Measurements from ENCODE around the gene KIAA2012.

KIAA2012 gene

DNA sequence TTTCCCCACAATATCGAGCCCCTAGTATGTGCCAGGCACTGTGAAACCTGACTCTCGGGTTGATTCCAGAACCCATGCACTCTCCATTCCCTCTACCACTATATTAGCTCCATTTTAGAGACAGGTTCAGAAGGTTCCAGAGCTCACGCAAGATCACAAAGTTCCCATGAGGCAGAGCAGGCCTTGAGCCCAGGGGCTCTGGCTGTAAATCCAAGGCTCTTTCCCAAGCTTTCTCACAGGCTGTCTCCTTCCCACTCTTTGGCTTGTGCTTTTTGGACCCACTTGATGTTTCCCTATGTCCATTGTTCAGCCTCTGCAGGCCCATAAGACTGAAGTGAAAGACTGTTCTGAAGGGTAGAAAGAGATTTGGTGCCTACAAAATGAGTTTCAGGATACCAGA is 15.7 kb downstream of the KIAA2012 start (continued):
- TF ChIP-seq, protein P1, sequence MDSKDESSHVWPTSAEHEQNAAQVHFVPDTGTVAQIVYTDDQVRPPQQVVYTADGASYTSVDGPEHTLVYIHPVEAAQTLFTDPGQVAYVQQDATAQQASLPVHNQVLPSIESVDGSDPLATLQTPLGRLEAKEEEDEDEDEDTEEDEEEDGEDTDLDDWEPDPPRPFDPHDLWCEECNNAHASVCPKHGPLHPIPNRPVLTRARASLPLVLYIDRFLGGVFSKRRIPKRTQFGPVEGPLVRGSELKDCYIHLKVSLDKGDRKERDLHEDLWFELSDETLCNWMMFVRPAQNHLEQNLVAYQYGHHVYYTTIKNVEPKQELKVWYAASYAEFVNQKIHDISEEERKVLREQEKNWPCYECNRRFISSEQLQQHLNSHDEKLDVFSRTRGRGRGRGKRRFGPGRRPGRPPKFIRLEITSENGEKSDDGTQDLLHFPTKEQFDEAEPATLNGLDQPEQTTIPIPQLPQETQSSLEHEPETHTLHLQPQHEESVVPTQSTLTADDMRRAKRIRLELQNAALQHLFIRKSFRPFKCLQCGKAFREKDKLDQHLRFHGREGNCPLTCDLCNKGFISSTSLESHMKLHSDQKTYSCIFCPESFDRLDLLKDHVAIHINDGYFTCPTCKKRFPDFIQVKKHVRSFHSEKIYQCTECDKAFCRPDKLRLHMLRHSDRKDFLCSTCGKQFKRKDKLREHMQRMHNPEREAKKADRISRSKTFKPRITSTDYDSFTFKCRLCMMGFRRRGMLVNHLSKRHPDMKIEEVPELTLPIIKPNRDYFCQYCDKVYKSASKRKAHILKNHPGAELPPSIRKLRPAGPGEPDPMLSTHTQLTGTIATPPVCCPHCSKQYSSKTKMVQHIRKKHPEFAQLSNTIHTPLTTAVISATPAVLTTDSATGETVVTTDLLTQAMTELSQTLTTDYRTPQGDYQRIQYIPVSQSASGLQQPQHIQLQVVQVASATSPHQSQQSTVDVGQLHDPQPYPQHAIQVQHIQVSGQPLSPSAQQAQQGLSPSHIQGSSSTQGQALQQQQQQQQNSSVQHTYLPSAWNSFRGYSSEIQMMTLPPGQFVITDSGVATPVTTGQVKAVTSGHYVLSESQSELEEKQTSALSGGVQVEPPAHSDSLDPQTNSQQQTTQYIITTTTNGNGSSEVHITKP (tag by site-specific recombination; IDR thresholded peaks at IDR 0.05), result no peak
- TF ChIP-seq, protein P2, sequence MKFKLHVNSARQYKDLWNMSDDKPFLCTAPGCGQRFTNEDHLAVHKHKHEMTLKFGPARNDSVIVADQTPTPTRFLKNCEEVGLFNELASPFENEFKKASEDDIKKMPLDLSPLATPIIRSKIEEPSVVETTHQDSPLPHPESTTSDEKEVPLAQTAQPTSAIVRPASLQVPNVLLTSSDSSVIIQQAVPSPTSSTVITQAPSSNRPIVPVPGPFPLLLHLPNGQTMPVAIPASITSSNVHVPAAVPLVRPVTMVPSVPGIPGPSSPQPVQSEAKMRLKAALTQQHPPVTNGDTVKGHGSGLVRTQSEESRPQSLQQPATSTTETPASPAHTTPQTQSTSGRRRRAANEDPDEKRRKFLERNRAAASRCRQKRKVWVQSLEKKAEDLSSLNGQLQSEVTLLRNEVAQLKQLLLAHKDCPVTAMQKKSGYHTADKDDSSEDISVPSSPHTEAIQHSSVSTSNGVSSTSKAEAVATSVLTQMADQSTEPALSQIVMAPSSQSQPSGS (tag by site-specific recombination; IDR thresholded peaks at IDR 0.05; ENCODE audit: low read depth), result no peak
- TF ChIP-seq, protein P3, sequence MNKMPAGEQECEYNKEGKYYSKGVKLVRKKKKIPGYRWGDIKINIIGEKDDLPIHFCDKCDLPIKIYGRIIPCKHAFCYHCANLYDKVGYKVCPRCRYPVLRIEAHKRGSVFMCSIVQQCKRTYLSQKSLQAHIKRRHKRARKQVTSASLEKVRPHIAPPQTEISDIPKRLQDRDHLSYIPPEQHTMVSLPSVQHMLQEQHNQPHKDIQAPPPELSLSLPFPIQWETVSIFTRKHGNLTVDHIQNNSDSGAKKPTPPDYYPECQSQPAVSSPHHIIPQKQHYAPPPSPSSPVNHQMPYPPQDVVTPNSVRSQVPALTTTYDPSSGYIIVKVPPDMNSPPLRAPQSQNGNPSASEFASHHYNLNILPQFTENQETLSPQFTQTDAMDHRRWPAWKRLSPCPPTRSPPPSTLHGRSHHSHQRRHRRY (tag by site-specific recombination; IDR thresholded peaks at IDR 0.05), result no peak
- TF ChIP-seq, protein P4, sequence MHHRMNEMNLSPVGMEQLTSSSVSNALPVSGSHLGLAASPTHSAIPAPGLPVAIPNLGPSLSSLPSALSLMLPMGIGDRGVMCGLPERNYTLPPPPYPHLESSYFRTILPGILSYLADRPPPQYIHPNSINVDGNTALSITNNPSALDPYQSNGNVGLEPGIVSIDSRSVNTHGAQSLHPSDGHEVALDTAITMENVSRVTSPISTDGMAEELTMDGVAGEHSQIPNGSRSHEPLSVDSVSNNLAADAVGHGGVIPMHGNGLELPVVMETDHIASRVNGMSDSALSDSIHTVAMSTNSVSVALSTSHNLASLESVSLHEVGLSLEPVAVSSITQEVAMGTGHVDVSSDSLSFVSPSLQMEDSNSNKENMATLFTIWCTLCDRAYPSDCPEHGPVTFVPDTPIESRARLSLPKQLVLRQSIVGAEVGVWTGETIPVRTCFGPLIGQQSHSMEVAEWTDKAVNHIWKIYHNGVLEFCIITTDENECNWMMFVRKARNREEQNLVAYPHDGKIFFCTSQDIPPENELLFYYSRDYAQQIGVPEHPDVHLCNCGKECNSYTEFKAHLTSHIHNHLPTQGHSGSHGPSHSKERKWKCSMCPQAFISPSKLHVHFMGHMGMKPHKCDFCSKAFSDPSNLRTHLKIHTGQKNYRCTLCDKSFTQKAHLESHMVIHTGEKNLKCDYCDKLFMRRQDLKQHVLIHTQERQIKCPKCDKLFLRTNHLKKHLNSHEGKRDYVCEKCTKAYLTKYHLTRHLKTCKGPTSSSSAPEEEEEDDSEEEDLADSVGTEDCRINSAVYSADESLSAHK (tag by site-specific recombination; IDR thresholded peaks at IDR 0.05), result no peak
- no peak for TF ChIP-seq ZNF785 (tag by site-specific recombination; IDR thresholded peaks at IDR 0.05)
- TF ChIP-seq ZNF302 (tag by site-specific recombination; IDR thresholded peaks at IDR 0.05; ENCODE audit: low read depth), result no peak
- no peak for TF ChIP-seq ZNF654 (tag by site-specific recombination; IDR thresholded peaks at IDR 0.05; ENCODE audit: low read depth)

DNA sequence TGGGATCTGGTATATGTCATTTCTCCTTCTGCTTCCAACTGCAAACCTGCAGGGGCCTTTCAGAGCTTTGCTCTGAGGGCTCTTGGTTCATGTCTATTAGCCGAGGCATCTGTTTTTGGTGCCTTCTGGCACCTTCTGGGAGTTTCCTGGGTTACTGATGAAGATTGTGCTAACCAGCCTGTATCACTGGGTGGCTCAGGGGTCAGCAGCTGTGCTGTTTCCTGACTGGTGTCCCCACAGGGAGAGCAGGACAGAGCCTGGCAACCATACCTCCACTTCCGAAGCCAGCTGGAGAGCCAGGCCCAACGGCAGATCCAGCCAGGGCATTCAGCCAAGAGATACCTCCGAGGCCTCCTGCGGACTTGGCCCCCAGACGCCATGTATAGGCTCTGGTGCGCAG is 17.5 kb downstream of the KIAA2012 start:
- Histone ChIP-seq H3K36me3 (ENCODE audit: control insufficient read depth in 2 of 2, insufficient read depth in 1 of 2, low read length in 2 of 2) (no peaks in the 10 kb centered on the region), H3K9me3 (ENCODE audit: control insufficient read depth, insufficient read depth, low read depth, low read length) (no peaks in the 10 kb centered on the region), H3K4me3 (ENCODE audit: low read depth, low read length) (no peak overlapping the region), H3K27ac (ENCODE audit: extremely low read depth, low read depth, low read length) (no peak overlapping the region), H3K4me1 (ENCODE audit: control insufficient read depth, insufficient read depth, low read length) (no peaks in the 10 kb centered on the region)
- ChIA-PET CTCF (interaction anchor here (0.6 kb wide), 1 partner anchor 88 kb away, joined by 3 read pairs; no protein-coding TSS in a partner anchor), POLR2A (no interaction called here)
- TF ChIP-seq ZBTB20 (tag by site-specific recombination; IDR thresholded peaks at IDR 0.05), result no peak
- TF ChIP-seq ZNF416 (tag by site-specific recombination; IDR thresholded peaks at IDR 0.05), result no peak
- TF ChIP-seq ZSCAN23 (tag by site-specific recombination; IDR thresholded peaks at IDR 0.05), result no peak

DNA sequence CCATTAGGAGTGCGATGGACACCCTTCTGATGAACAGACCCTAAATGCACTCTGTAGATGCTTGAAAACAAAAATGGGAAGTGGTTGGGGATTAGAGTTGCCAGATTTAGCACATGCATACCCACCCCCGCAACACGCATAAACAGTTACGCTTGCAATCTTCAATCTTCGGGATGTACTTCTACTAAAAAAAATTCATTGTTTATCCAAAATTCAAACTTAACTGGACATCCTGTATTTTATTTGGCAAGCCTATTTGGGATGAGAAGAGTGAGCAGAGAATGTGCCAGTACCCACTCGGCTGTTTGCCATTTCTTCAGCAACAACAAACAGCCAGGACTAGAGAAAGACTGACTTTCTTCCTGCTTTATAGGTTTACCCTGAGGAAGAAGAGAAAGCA is 18.4 kb downstream of the KIAA2012 start:
- Histone ChIP-seq H3K9me3 (ENCODE audit: control insufficient read depth, insufficient read depth, low read depth, low read length) (no peaks in the 10 kb centered on the region), H3K27ac (ENCODE audit: extremely low read depth, low read depth, low read length) (no peak overlapping the region), H3K4me1 (ENCODE audit: control insufficient read depth, insufficient read depth, low read length) (no peaks in the 10 kb centered on the region), H3K36me3 (ENCODE audit: control insufficient read depth in 2 of 2, insufficient read depth in 1 of 2, low read length in 2 of 2) (no peaks in the 10 kb centered on the region), H3K4me3 (ENCODE audit: low read depth, low read length) (no peak overlapping the region)
- ChIA-PET POLR2A (no interaction called here), CTCF (no interaction called here)
- no peak for TF ChIP-seq ZNF707 (tag by site-specific recombination; IDR thresholded peaks at IDR 0.05)
- TF ChIP-seq, protein P5, sequence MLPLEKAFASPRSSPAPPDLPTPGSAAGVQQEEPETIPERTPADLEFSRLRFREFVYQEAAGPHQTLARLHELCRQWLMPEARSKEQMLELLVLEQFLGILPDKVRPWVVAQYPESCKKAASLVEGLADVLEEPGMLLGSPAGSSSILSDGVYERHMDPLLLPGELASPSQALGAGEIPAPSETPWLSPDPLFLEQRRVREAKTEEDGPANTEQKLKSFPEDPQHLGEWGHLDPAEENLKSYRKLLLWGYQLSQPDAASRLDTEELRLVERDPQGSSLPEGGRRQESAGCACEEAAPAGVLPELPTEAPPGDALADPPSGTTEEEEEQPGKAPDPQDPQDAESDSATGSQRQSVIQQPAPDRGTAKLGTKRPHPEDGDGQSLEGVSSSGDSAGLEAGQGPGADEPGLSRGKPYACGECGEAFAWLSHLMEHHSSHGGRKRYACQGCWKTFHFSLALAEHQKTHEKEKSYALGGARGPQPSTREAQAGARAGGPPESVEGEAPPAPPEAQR (tag by site-specific recombination; IDR thresholded peaks at IDR 0.05), result no peak
